Smooth muscle cell (in vitro differentiated cells): Measurements from ENCODE around the gene PHKG2. TPM values are rescaled to one million over a fixed set of nuclear protein-coding genes. Genes with fewer than 3 reads are reported as not detected.

Experiments
- DNase-seq: peaks from one replicate; lab custom pipeline; 2025; ENCODE audit not compliant: unreplicated experiment; lab: John Stamatoyannopoulos, UW
- H2AFZ ChIP-seq: fragments of 200-600 bp; sonication (generic); 2 replicates; pipeline ENCODE4 v1.6.0; 2016; ENCODE audit warnings: antibody characterized with exemption, low read depth, mild to moderate bottlenecking
- H3F3A ChIP-seq: fragments of 200-600 bp; sonication (generic); 2 replicates; pipeline ENCODE4 v1.6.0; 2017; ENCODE audit warnings: antibody characterized with exemption, low read depth
- H3K27ac ChIP-seq: fragments of 200-600 bp; sonication (generic); 2 replicates; pipeline ENCODE4 v1.5.1; 2016; ENCODE audit warnings: low read depth, mild to moderate bottlenecking
- H3K27me3 ChIP-seq: fragments of 200-600 bp; sonication (generic); 2 replicates; pipeline ENCODE4 v1.6.1; 2016; ENCODE audit warnings: low read depth, mild to moderate bottlenecking
- H3K36me3 ChIP-seq: fragments of 200-600 bp; sonication (generic); 2 replicates; pipeline ENCODE4 v1.5.1; 2016; ENCODE audit warnings: low read depth
- H3K4me1 ChIP-seq: fragments of 200-600 bp; sonication (generic); 2 replicates; pipeline ENCODE4 v1.5.1; 2016; ENCODE audit warnings: low read depth
- H3K4me2 ChIP-seq: fragments of 200-600 bp; sonication (generic); 2 replicates; pipeline ENCODE4 v1.6.0; 2016; ENCODE audit warnings: mild to moderate bottlenecking
- H3K4me3 ChIP-seq: fragments of 200-600 bp; sonication (generic); 2 replicates; pipeline ENCODE4 v1.5.1; 2016; ENCODE audit warnings: mild to moderate bottlenecking
- H3K79me2 ChIP-seq: fragments of 200-600 bp; sonication (generic); 2 replicates; pipeline ENCODE4 v1.6.0; 2016; ENCODE audit warnings: low read depth, mild to moderate bottlenecking
- H3K9ac ChIP-seq: fragments of 200-600 bp; sonication (generic); 2 replicates; pipeline ENCODE4 v1.6.0; 2016; ENCODE audit warnings: low read depth
- H3K9me3 ChIP-seq: fragments of 200-600 bp; sonication (generic); replicated peaks from 2 replicates; pipeline ENCODE4 v1.5.1; 2016; ENCODE audit warnings: low read depth
- H4K20me1 ChIP-seq: fragments of 200-600 bp; sonication (generic); 2 replicates; pipeline ENCODE4 v1.6.0; 2016; ENCODE audit warnings: low read depth
- CTCF ChIP-seq: fragments of 200-600 bp; sonication (generic); IDR thresholded peaks from 2 replicates; pipeline ENCODE4 v1.5.1; 2017; ENCODE audit warnings: borderline replicate concordance, mild to moderate bottlenecking, antibody characterized with exemption; ENCODE audit not compliant: insufficient read depth, poor library complexity, severe bottlenecking
- WGBS: methylation state at CpG from one replicate; pipeline ENCODE4 v1.1.7; 2016; ENCODE audit warnings: low lambda C conversion rate; 5-methylcytosine and 5-hydroxymethylcytosine counted together
- polyA plus RNA-seq: library from polyadenylated mRNA; unstranded; fragments of >200 nt; fragmentation: Nextera tagmentation; extraction: Ambion mirVana; gene quantifications from 2 replicates; pipeline ENCODE4 v1.2.1, GENCODE V29; 2016
- total RNA-seq: library from RNA; depleted of rRNA; stranded (reverse); fragments of >200 nt; gene quantifications from 2 replicates; pipeline ENCODE4 v1.2.3, GENCODE V29; 2014

PHKG2 gene
- total and polyA plus RNA-seq, 2 experiments from 2014 or later, result 24.9 to 39.1 TPM

- H2AFZ ChIP-seq, result no peak overlapping the region
- WGBS, result 58% methylated on average over 4 of the region's 4 CpGs
- H4K20me1 ChIP-seq, result peaks cover 3% of the 10 kb centered on the region
- TF ChIP-seq CTCF, result no peak
- H3K27me3 ChIP-seq, result no peaks in the 10 kb centered on the region
- H3F3A ChIP-seq, result peaks cover 9% of the 10 kb centered on the region
- H3K4me1 ChIP-seq, result peaks cover 3% of the 10 kb centered on the region
- peaks cover 18% of the 10 kb centered on the region for H3K79me2 ChIP-seq
- peaks cover 4% of the 10 kb centered on the region for H3K36me3 ChIP-seq
- no peak overlapping the region for H3K9ac ChIP-seq
- no peak overlapping the region for H3K27ac ChIP-seq
- H3K4me2 ChIP-seq, result no peak overlapping the region
- no peak overlapping the region for H3K4me3 ChIP-seq
- no peak for DNase-seq
- H3K9me3 ChIP-seq, result no peaks in the 10 kb centered on the region
Observed at GRCh38 chr16:30750201-30750600, 2.0 kb downstream of the PHKG2 start.

DNA sequence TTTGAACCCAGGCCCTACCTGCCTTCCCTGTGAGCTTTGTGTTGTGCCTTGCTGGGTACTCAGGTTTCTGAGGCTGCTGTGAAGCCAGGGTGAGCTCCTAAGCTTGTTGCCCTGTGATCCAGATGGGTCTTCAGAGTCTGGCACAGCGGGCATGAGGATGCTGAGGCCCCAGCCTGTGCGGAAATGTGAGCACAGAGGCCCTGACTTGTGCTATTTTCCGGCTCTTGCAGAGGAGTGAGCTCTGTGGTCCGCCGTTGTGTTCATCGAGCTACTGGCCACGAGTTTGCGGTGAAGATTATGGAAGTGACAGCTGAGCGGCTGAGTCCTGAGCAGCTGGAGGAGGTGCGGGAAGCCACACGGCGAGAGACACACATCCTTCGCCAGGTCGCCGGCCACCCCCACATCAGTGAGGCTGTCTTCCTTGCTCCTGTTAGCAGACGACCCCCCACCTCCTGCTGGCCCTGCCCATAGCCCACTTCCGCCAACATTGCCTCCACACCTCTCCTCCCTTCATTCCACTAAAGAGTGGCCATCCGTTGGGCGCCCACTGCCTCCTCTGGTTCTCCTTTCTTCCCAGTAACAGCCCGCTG lies 2.7 kb downstream of the PHKG2 start:
- no peaks in the 10 kb centered on the region for H3K36me3 ChIP-seq
- H3K4me1 ChIP-seq, result peaks cover 3% of the 10 kb centered on the region
- no peak overlapping the region for H3K9ac ChIP-seq
- H3K79me2 ChIP-seq, result peaks cover 18% of the 10 kb centered on the region
- H3K27me3 ChIP-seq, result no peaks in the 10 kb centered on the region
- H3K4me2 ChIP-seq, result no peak overlapping the region
- H3F3A ChIP-seq, result peaks cover 3% of the 10 kb centered on the region
- no peak overlapping the region for H3K4me3 ChIP-seq
- DNase-seq, result no peak
- WGBS, result 98% methylated on average over 13 of the region's 20 CpGs
- H3K27ac ChIP-seq, result no peak overlapping the region
- H4K20me1 ChIP-seq, result peaks cover 3% of the 10 kb centered on the region
- TF ChIP-seq CTCF, result no peak
- no peak overlapping the region for H2AFZ ChIP-seq
- no peaks in the 10 kb centered on the region for H3K9me3 ChIP-seq

DNA sequence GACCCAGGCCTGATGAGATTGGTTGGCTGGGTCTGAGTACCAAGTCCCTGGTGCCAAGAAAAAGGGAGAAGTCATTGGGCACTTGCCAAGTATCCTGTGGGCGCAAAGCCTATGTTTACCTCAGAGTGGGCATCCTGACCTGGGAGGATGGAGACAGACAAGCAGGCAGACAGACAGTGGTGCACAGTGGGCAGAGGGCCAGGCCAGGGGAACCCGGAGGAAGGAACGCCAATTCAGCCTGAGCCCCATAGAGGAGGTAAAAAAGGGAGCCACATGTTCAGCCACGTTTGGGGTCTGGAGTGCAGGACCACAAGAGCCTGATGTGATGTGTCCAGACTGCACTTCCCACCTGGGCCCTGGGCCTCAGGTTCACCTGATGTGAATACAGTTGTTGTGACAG lies 5.4 kb downstream of the PHKG2 start:
- Histone ChIP-seq H3K4me1 (no peaks in the 10 kb centered on the region), H3F3A (no peaks in the 10 kb centered on the region), H2AFZ (no peak overlapping the region), H3K4me3 (no peak overlapping the region), H3K9me3 (no peaks in the 10 kb centered on the region), H3K36me3 (no peaks in the 10 kb centered on the region), H3K4me2 (no peak overlapping the region), H4K20me1 (peaks cover 3% of the 10 kb centered on the region), H3K79me2 (peaks cover 15% of the 10 kb centered on the region), H3K9ac (no peak overlapping the region), H3K27ac (no peak overlapping the region), H3K27me3 (no peaks in the 10 kb centered on the region)
- no peak for TF ChIP-seq CTCF
- no peak for DNase-seq
- WGBS, result 100% methylated on average over 4 of the region's 4 CpGs
